Activated CD4-positive, alpha-beta T cell treated with anti-CD3 and anti-CD28 coated beads for 36 hours (primary cell): Measurements from ENCODE around the gene COX5B. TPM values are rescaled to one million over a fixed set of nuclear protein-coding genes. Genes with fewer than 3 reads are reported as not detected.
"Not testable (repeated sequence)": the region's sequence is repeated elsewhere in the genome, so short reads cannot be mapped to it uniquely, and the experiment has no call there.

Experiments used
- ATAC-seq: fragments of 200-7000 bp; cut with Tn5 transposase; one replicate; pipeline ENCODE4 v1.10.0; 2021; ENCODE audit warnings: mild to moderate bottlenecking, moderate library complexity
- CTCF ChIA-PET: fragments of 350-600 bp; sonication (Branson Sonifier 250); formaldehyde crosslinking; loops from one replicate; lab custom pipeline; 2021; ENCODE audit warnings: antibody characterized with exemption; lab: Charles Lee
- POLR2A ChIA-PET: fragments of 350-600 bp; sonication (Branson Sonifier 250); formaldehyde crosslinking; loops from one replicate; lab custom pipeline; 2021; ENCODE audit warnings: antibody characterized with exemption, inconsistent platforms; lab: Charles Lee
- DNase-seq: peaks from one replicate; pipeline ENCODE4 v3.0.0-alpha.2; 2020
- H3K27ac Mint-ChIP-seq: one replicate; pipeline ENCODE4 v1.8.0; 2021; ENCODE audit warnings: mixed read lengths
- H3K27me3 Mint-ChIP-seq: one replicate; pipeline ENCODE4 v1.8.0; 2021; ENCODE audit warnings: mixed read lengths
- H3K36me3 Mint-ChIP-seq: one replicate; pipeline ENCODE4 v1.8.0; 2021; ENCODE audit warnings: low read depth, mixed read lengths
- H3K4me1 Mint-ChIP-seq: one replicate; pipeline ENCODE4 v1.8.0; 2021; ENCODE audit warnings: mixed read lengths
- H3K4me3 Mint-ChIP-seq: one replicate; pipeline ENCODE4 v1.8.0; 2021; ENCODE audit warnings: mild to moderate bottlenecking, moderate library complexity, mixed read lengths
- H3K9me3 Mint-ChIP-seq: one replicate; pipeline ENCODE4 v1.8.0; 2021; ENCODE audit warnings: low read depth, mixed read lengths
- intact Hi-C, 2 experiments: fragments of 100-400 bp; cut with DNase I in 1 of 2; cut with micrococcal nuclease in 1 of 2; formaldehyde crosslinking; loops; one replicate each; pipeline versions ENCODE4 v1.14.2 to v1.15.1; 2022 to 2024; cut with DNase I, micrococcal nuclease
- total RNA-seq, 2 experiments: library from RNA; stranded (reverse); gene quantifications; one replicate each; pipeline ENCODE4 v1.2.3, GENCODE V29; 2021

The COX5B gene
- total RNA-seq, 2 experiments from 2014 or later = 189 to 220 TPM

DNA sequence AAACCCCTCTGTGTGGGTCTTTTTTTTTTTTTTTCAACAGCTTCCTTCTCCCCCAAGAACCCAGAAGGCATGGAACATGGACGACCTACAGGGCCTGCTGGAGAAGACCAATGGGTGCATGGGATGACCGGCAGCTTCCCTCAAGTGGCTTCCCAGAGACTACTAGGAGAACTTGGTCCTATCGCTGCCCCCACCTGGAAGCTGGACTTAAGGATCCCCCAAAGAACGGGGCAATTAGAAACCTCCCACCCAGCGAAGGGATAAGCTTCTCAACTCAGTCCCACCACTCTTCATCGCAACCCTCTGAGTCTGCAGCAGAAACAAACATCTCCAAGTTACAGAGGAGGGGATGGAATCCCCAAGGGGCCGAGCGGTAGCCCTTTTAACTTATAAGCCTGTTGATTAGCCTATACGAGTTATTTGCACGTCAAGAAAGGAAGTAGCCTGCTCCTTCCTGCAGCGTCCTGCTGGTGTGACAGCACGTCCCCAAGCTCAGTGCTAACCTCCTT is 16.6 kb downstream of the COX5B start:
- no peaks in the 10 kb centered on the region for H3K9me3 Mint-ChIP-seq

DNA sequence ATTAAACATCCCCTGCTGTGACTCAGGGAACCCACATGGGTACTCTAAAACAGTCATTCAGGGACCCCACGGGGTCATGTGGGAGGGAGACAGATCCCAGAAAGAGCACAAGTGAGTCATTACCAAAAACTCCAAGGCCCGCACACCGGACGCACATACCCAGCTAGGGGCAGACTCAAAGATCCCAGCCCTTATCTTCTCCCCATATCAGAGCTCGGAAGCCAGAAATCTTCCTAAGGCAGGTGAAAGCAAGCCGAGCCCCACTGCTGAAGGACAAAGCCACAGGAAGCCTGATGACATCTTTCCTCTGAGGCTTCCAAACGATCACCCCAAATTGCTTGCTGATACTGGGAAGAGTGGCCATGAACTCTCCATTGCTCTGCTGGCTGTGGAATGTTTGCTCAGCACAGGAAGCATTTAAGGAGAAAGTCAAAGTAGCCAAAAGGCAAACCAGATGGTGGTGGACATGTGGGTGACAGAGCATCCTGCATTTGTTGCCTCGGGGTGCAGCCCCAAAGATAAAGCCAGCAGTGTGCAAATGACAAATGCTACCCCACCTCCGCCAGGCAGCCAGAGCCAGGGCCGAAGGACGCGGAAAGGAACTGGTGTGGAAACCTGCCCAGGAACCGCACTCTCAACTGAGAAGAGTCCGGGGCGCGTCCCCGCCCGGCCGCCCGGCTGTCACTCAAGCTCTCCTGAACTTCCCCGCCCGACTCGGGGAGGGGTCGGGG is 17.2 kb downstream of the COX5B start:
- peaks cover 34% of the 10 kb centered on the region for H3K36me3 Mint-ChIP-seq
- CTCF ChIA-PET = interaction anchor here (0.6 to 8.2 kb wide), 16 partner anchors 9 to 1546 kb away, joined by 3 to 95 read pairs (median 6); partner anchors contain the start of genes COX5B and ZAP70
- H3K9me3 Mint-ChIP-seq = no peaks in the 10 kb centered on the region
- H3K27ac Mint-ChIP-seq = peak overlapping the region; percentile 94
- intact Hi-C loops = loop anchor here (1.0 to 10.0 kb wide), 11 partner anchors 13 to 1516 kb away; partner anchors contain the start of genes ANKRD36 (in 1 of the 2), ARID5A (in 1 of the 2), CIAO1 (in 1 of the 2) and COA5 (in 1 of the 2)
- peaks cover 36% of the 10 kb centered on the region for H3K4me1 Mint-ChIP-seq
- peak; percentile 92 for DNase-seq
- peak; percentile 74 for ATAC-seq
- H3K4me3 Mint-ChIP-seq = peak overlapping the region; percentile 83
- POLR2A ChIA-PET = interaction anchor here (0.8 to 4.6 kb wide), 7 partner anchors 10 to 72 kb away, joined by 3 to 96 read pairs (median 6); partner anchors contain the start of genes COX5B and ZAP70
- H3K27me3 Mint-ChIP-seq = no peaks in the 10 kb centered on the region

More for the DNA sequence above, 16.6 kb downstream of the COX5B start:
- Mint-ChIP-seq H3K4me1 (peaks cover 36% of the 10 kb centered on the region), H3K27ac (peak overlapping the region; percentile 94), H3K4me3 (peak overlapping the region; percentile 83), H3K27me3 (no peaks in the 10 kb centered on the region), H3K36me3 (peaks cover 40% of the 10 kb centered on the region)
- intact Hi-C loops = loop anchor here (1.0 to 10.0 kb wide), 11 partner anchors 12 to 1515 kb away; partner anchors contain the start of genes ANKRD36 (in 1 of the 2), ARID5A (in 1 of the 2), CIAO1 (in 1 of the 2) and COA5 (in 1 of the 2)
- CTCF ChIA-PET = interaction anchor here (0.6 to 8.2 kb wide), 13 partner anchors 9 to 481 kb away, joined by 3 to 95 read pairs (median 6); partner anchors contain the start of gene COX5B
- POLR2A ChIA-PET = interaction anchor here (0.8 to 4.6 kb wide), 7 partner anchors 11 to 72 kb away, joined by 3 to 96 read pairs (median 6); partner anchors contain the start of genes COX5B and ZAP70
- no peak for ATAC-seq
- no peak for DNase-seq

DNA sequence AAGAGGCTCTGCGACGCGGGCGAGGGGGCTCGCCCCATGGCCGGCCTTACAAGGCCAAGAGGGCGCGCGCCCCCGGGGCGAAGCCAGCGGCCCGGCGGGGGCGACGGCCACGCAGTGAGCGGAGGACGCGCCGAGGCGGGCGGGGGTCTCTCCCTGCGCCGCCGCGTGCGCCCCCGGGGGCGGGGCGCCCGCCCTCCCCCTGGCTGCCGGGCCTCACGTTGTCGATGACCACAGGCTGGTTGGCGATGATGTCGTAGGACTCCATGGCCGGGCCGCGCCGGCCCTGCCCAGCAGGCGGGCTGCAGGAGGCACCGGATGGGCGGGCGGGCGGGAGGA is 17.7 kb downstream of the COX5B start:
- peaks cover 28% of the 10 kb centered on the region for H3K36me3 Mint-ChIP-seq
- H3K4me3 Mint-ChIP-seq = peak overlapping the region; percentile 83
- CTCF ChIA-PET = interaction anchor here (0.6 to 8.2 kb wide), 13 partner anchors 13 to 95 kb away, joined by 3 to 95 read pairs (median 4); partner anchors contain the start of genes COX5B and ZAP70
- no peak overlapping the region for H3K27ac Mint-ChIP-seq
- DNase-seq = no peak
- intact Hi-C loops = loop anchor here (5.0 to 10.0 kb wide), 10 partner anchors 49 to 1516 kb away; partner anchors contain the start of genes ANKRD36 (in 1 of the 2), ARID5A (in 1 of the 2), CIAO1 (in 1 of the 2) and COA5 (in 1 of the 2)
- no peaks in the 10 kb centered on the region for H3K27me3 Mint-ChIP-seq
- ATAC-seq = no peak
- peaks cover 36% of the 10 kb centered on the region for H3K4me1 Mint-ChIP-seq
- H3K9me3 Mint-ChIP-seq = no peaks in the 10 kb centered on the region
- POLR2A ChIA-PET = interaction anchor here (1.1 to 4.6 kb wide), 5 partner anchors 10 to 51 kb away, joined by 3 to 96 read pairs (median 15); partner anchors contain the start of gene COX5B

GRCh38 chr2:97663962-97664635 is 18.2 kb downstream of the COX5B start, which contains the start of gene ACTR1B:
TSS of gene ACTR1B (minus strand) at chr2:97664044. CDS start at chr2:97663890, 154 bp downstream.
- Mint-ChIP-seq H3K27ac (peak within 1 kb of the TSS; percentile 95), H3K4me1 (peaks cover 36% of the 10 kb centered on the region), H3K4me3 (peak within 1 kb of the TSS; percentile 88), H3K27me3 (no peaks in the 10 kb centered on the region), H3K9me3 (no peaks in the 10 kb centered on the region), H3K36me3 (peaks cover 23% of the 10 kb centered on the region)
- peak; percentile 77 for ATAC-seq
- intact Hi-C loops = loop anchor here (1.0 to 10.0 kb wide), 17 partner anchors 9 to 1517 kb away; partner anchors contain the start of genes ZAP70 (in 2 of the 2), ANKRD36 (in 1 of the 2), ARID5A (in 1 of the 2) and CIAO1 (in 1 of the 2)
- ChIA-PET CTCF (interaction anchor here (0.6 to 8.2 kb wide), 14 partner anchors 9 to 84 kb away, joined by 3 to 95 read pairs (median 5); partner anchors contain the start of genes COX5B and ZAP70), POLR2A (interaction anchor here (0.6 to 2.4 kb wide), 9 partner anchors 9 to 73 kb away, joined by 3 to 27 read pairs (median 5); partner anchors contain the start of gene COX5B)
- peak; percentile 99 for DNase-seq

DNA sequence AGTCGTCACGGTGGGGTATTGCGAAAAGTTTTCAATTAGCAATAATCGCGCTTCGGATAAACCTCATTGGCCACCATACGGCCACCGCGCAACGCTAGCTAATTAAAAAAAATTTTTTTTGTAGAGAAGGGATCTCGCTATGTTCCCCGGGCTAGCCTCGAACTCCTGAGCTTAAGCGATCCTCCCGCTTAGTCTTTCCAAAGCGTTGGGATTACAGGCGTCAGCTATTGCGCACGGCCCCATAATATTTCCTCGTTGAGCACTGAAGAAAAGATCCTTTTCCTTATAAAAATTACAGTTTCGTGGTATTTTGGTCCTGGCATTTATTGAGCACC is 18.7 kb downstream of the COX5B start:
- CTCF ChIA-PET = interaction anchor here (1.1 to 8.2 kb wide), 13 partner anchors 9 to 83 kb away, joined by 3 to 95 read pairs (median 6); partner anchors contain the start of genes COX5B and ZAP70
- no peak for ATAC-seq
- POLR2A ChIA-PET = interaction anchor here (0.6 to 2.4 kb wide), 9 partner anchors 9 to 74 kb away, joined by 3 to 27 read pairs (median 5); partner anchors contain the start of gene COX5B
- Mint-ChIP-seq H3K36me3 (peaks cover 22% of the 10 kb centered on the region), H3K9me3 (no peaks in the 10 kb centered on the region), H3K4me3 (peak overlapping the region; percentile 88), H3K27me3 (no peaks in the 10 kb centered on the region), H3K27ac (peak overlapping the region; percentile 95), H3K4me1 (peaks cover 36% of the 10 kb centered on the region)
- intact Hi-C loops = loop anchor here (1.0 to 10.0 kb wide), 17 partner anchors 9 to 1517 kb away; partner anchors contain the start of genes ZAP70 (in 2 of the 2), ANKRD36 (in 1 of the 2), ARID5A (in 1 of the 2) and CIAO1 (in 1 of the 2)
- DNase-seq = no peak

GRCh38 chr2:97669448-97669847 is 23.6 kb downstream of the COX5B start, which contains the start of gene C2orf92:
TSS of gene C2orf92 (plus strand) at chr2:97669713. CDS start at chr2:97669789, 76 bp downstream.
- intact Hi-C loops = loop anchor here in 1 of 2 experiments (10.0 kb wide), 3 partner anchors 555 to 1405 kb away; partner anchors contain the start of genes ANKRD36, CIAO1, LMAN2L and TMEM127
- H3K4me1 Mint-ChIP-seq = peaks cover 26% of the 10 kb centered on the region
- POLR2A ChIA-PET = interaction anchor here (1.0 kb wide), 1 partner anchor 24 kb away, joined by 3 read pairs; the partner anchor contains the start of gene COX5B
- H3K27me3 Mint-ChIP-seq = no peaks in the 10 kb centered on the region
- DNase-seq (no peak), ATAC-seq (no peak)
- peaks cover 2% of the 10 kb centered on the region for H3K36me3 Mint-ChIP-seq
- H3K9me3 Mint-ChIP-seq = no peaks in the 10 kb centered on the region
- no peak within 1 kb of the TSS for H3K27ac Mint-ChIP-seq
- CTCF ChIA-PET = interaction anchor here (1.1 to 1.6 kb wide), 4 partner anchors 9 to 78 kb away, joined by 3 to 8 read pairs (median 6); no protein-coding TSS in a partner anchor
- H3K4me3 Mint-ChIP-seq = no peak within 1 kb of the TSS

GRCh38 chr2:97670471-97670870 is 24.6 kb downstream of the COX5B start:
- ATAC-seq = no peak
- intact Hi-C loops = no loop called here
- Mint-ChIP-seq H3K4me1 (peaks cover 23% of the 10 kb centered on the region), H3K27ac (no peak overlapping the region), H3K4me3 (no peak overlapping the region), H3K36me3 (peaks cover 2% of the 10 kb centered on the region), H3K27me3 (no peaks in the 10 kb centered on the region), H3K9me3 (no peaks in the 10 kb centered on the region)
- ChIA-PET CTCF (interaction anchor here (0.6 to 1.6 kb wide), 7 partner anchors 8 to 1530 kb away, joined by 3 to 8 read pairs (median 3); no protein-coding TSS in a partner anchor), POLR2A (interaction anchor here (0.8 to 1.0 kb wide), 2 partner anchors 21 to 25 kb away, joined by 3 to 4 read pairs; partner anchors contain the start of gene COX5B)
- no peak for DNase-seq

- CTCF ChIA-PET = no interaction called here
- no peak for ATAC-seq
Measured at GRCh38 chr2:97671526-97671925, 25.7 kb downstream of the COX5B start.

DNA sequence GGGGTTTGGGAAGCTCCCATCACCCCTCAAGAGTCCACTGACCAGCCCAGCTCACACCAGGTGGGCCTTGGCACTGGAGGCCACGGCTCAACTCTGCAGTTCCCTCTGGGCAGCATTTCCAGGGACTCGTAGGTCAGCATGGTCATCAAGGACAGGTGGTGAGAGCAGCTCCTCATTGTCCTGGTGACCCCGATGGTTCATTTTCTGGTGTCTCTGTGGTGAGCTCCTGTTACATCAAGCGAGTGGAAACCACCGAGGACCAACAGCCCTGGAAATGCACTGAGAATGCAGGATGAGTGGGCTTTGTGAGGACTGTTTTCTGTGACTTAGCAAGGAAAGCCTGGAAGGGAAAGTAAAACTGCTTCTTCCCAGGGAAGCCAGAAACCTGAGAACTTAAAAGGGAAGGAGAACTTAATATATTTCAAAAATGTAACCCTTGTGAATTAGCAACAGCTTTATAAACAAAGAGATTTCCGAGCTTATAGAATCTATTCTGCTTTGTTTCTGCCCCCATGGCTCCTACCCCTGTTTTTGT is 26.8 kb downstream of the COX5B start:
- H3K9me3 Mint-ChIP-seq, ATAC-seq, H3K4me3 Mint-ChIP-seq, DNase-seq, H3K36me3 Mint-ChIP-seq, H3K27me3 Mint-ChIP-seq: not testable (repeated sequence)
- intact Hi-C loops = loop anchor here in 1 of 2 experiments (1.0 kb wide), 2 partner anchors 8 to 16 kb away; partner anchors contain the start of gene ACTR1B
- POLR2A ChIA-PET = interaction anchor here (1.2 to 2.0 kb wide), 4 partner anchors 8 to 82 kb away, joined by 3 to 15 read pairs (median 6); partner anchors contain the start of gene ACTR1B
- Mint-ChIP-seq H3K27ac (peak overlapping the region; percentile 84), H3K4me1 (peaks cover 31% of the 10 kb centered on the region)
- CTCF ChIA-PET = interaction anchor here (0.7 to 1.6 kb wide), 8 partner anchors 8 to 82 kb away, joined by 3 to 9 read pairs (median 4); no protein-coding TSS in a partner anchor

More at GRCh38 chr2:97671526-97671925, 25.7 kb downstream of the COX5B start:
- Mint-ChIP-seq H3K27ac (no peak overlapping the region), H3K36me3 (peaks cover 2% of the 10 kb centered on the region), H3K27me3 (no peaks in the 10 kb centered on the region), H3K4me1 (peaks cover 26% of the 10 kb centered on the region), H3K4me3 (no peak overlapping the region), H3K9me3 (no peaks in the 10 kb centered on the region)
- POLR2A ChIA-PET = no interaction called here
- DNase-seq = no peak
- intact Hi-C loops = no loop called here
